Keratinocyte (primary cell): ENCODE measurements around the gene TBPL2. TPM values are rescaled to one million over a fixed set of nuclear protein-coding genes. Genes with fewer than 3 reads are reported as not detected.
A peak's percentile ranks its signal among the peaks of the same experiment; 100 is the strongest.
"Not testable (repeated sequence)": the region's sequence is repeated elsewhere in the genome, so short reads cannot be mapped to it uniquely, and the experiment has no call there.

ENCODE experiments used
- DNase-seq: peaks from one replicate; pipeline ENCODE4 v3.0.0-alpha.2; 2011; ENCODE audit warnings: low read depth, missing footprints, low spot score
- FAIRE-seq: peaks from 2 replicates; lab custom pipeline; 2011; peaks lifted over from hg19 to GRCh38; lab: Jason Lieb, UNC
- H2AFZ ChIP-seq: 2 replicates; pipeline ENCODE4 v1.6.0; 2012; ENCODE audit warnings: low read length, control low read depth, inconsistent platforms; ENCODE audit not compliant: control insufficient read depth
- H3K27ac ChIP-seq: 2 replicates; pipeline ENCODE4 v1.5.1; 2011; ENCODE audit warnings: low read length; ENCODE audit not compliant: control insufficient read depth, insufficient read depth
- H3K27me3 ChIP-seq: 3 replicates; pipeline ENCODE4 v1.6.0; 2011; ENCODE audit warnings: low read length; ENCODE audit not compliant: control insufficient read depth, insufficient read depth; ENCODE audit errors: extremely low read depth
- H3K36me3 ChIP-seq, 2 experiments: 2 replicates in 1 of 2; 3 replicates in 1 of 2; pipeline ENCODE4 v1.5.1; 2011; ENCODE audit warnings: low read length in 2 of 2, mild to moderate bottlenecking in 1 of 2; ENCODE audit not compliant: control insufficient read depth in 2 of 2, insufficient read depth in 2 of 2; ENCODE audit errors: extremely low read depth in 1 of 2
- H3K4me1 ChIP-seq: 3 replicates; pipeline ENCODE4 v1.5.1; 2011; ENCODE audit warnings: low read length; ENCODE audit not compliant: control insufficient read depth, insufficient read depth; ENCODE audit errors: extremely low read depth
- H3K4me2 ChIP-seq: 3 replicates; pipeline ENCODE4 v1.6.0; 2011; ENCODE audit warnings: low read depth, low read length; ENCODE audit not compliant: control insufficient read depth, insufficient read depth; ENCODE audit errors: extremely low read depth
- H3K4me3 ChIP-seq, 3 experiments: fragments of 200-600 bp in 1 of 3; sonication (generic) in 1 of 3; 2 replicates in 2 of 3; 3 replicates in 1 of 3; pipeline ENCODE4 v1.5.1; 2011 to 2016; ENCODE audit warnings: low read length in 3 of 3, mild to moderate bottlenecking in 3 of 3, control low read depth in 2 of 3, inconsistent platforms in 1 of 3, low read depth in 1 of 3, mixed read lengths in 1 of 3, mixed run types in 1 of 3, moderate library complexity in 1 of 3; ENCODE audit not compliant: control insufficient read depth in 2 of 3, insufficient read depth in 2 of 3; ENCODE audit errors: extremely low read depth in 1 of 3
- H3K79me2 ChIP-seq: 2 replicates; pipeline ENCODE4 v1.6.0; 2012; ENCODE audit warnings: low read length; ENCODE audit not compliant: control insufficient read depth, insufficient read depth
- H3K9ac ChIP-seq: 3 replicates; pipeline ENCODE4 v1.6.0; 2011; ENCODE audit warnings: low read length; ENCODE audit not compliant: control insufficient read depth, insufficient read depth; ENCODE audit errors: extremely low read depth
- H3K9me1 ChIP-seq: 3 replicates; pipeline ENCODE4 v1.6.0; 2011; ENCODE audit warnings: low read length; ENCODE audit not compliant: control insufficient read depth, insufficient read depth; ENCODE audit errors: extremely low read depth
- H3K9me3 ChIP-seq: 2 replicates; pipeline ENCODE4 v1.5.1; 2012; ENCODE audit warnings: low read depth, low read length; ENCODE audit not compliant: control insufficient read depth
- H4K20me1 ChIP-seq: 3 replicates; pipeline ENCODE4 v1.6.0; 2011; ENCODE audit warnings: low read length; ENCODE audit not compliant: control insufficient read depth, insufficient read depth; ENCODE audit errors: extremely low read depth
- CTCF ChIP-seq, 3 experiments: IDR thresholded peaks in 1 of 3; conservative IDR thresholded peaks in 1 of 3; optimal IDR thresholded peaks in 1 of 3; 2 replicates in 2 of 3; 3 replicates in 1 of 3; pipeline versions ENCODE3 to v1.5.1; 2011; ENCODE audit warnings: low read length in 3 of 3, mild to moderate bottlenecking in 3 of 3, moderate library complexity in 2 of 3, control low read depth in 1 of 3, inconsistent platforms in 1 of 3; ENCODE audit not compliant: insufficient read depth in 2 of 3; ENCODE audit errors: extremely low read depth in 1 of 3
- EZH2 ChIP-seq: IDR thresholded peaks from one replicate; pipeline ENCODE4 v1.6.1; 2012; ENCODE audit warnings: inconsistent platforms, mild to moderate bottlenecking, low read length, moderate library complexity
- dilution Hi-C: fragments of 300-500 bp; cut with MboI; formaldehyde crosslinking; loops from one replicate; pipeline ENCODE4 v1.7.0; 2020; ENCODE audit warnings: low sequenced_read_pairs; ENCODE audit not compliant: extremely low pct_ligation_motif_present
- polyA plus RNA-seq, 5 experiments: library from polyadenylated mRNA; depleted of rRNA in 3 of 5; stranded (reverse) in 3 of 5; stranded (forward) in 1 of 5; unstranded in 1 of 5; fragments of >200 nt; gene quantifications; 1 replicate in 1 of 5; 2 replicates in 3 of 5; 3 replicates in 1 of 5; pipeline versions ENCODE4 v1.2.1 to v1.2.3, GENCODE V29; 2011 to 2012; ENCODE audit warnings: missing spikeins in 2 of 5, low read depth in 1 of 5, low replicate concordance in 1 of 5

Gene TBPL2
- polyA plus RNA-seq, 1 donor (not counting 4 experiments of a cell fraction or from before 2014, with no cell fraction given) = not detected

- FAIRE-seq = peak; percentile 69
- DNase-seq = no peak
- TF ChIP-seq CTCF (optimal IDR thresholded peaks at IDR 0.05 in 1 of 3, IDR thresholded peaks at IDR 0.05 in 1 of 3, conservative IDR thresholded peaks at IDR 0.05 in 1 of 3; ENCODE audit: extremely low read depth in 1 of 3, insufficient read depth in 2 of 3, low read length in 3 of 3) (no peak), EZH2 (no peak)
- Histone ChIP-seq H3K9me3 (no peaks in the 10 kb centered on the region), H3K79me2 (no peaks in the 10 kb centered on the region), H3K4me1 (peaks cover 29% of the 10 kb centered on the region), H3K4me3 (no peak overlapping the region), H3K36me3 (no peaks in the 10 kb centered on the region), H2AFZ (peak overlapping the region; percentile 52), H3K27ac (peak overlapping the region; percentile 51), H3K4me2 (peak overlapping the region; percentile 71), H3K9ac (no peak overlapping the region), H3K9me1 (no peaks in the 10 kb centered on the region), H4K20me1 (no peaks in the 10 kb centered on the region), H3K27me3 (no peaks in the 10 kb centered on the region)
- dilution Hi-C loops = no loop called here
These were observed 18.5 kb upstream of the TBPL2 start for GRCh38 chr14:55458800-55459515.

- Histone ChIP-seq H3K79me2 (no peaks in the 10 kb centered on the region), H3K36me3 (no peaks in the 10 kb centered on the region), H3K27ac (no peak overlapping the region), H3K4me2 (no peak overlapping the region), H3K9ac (no peak overlapping the region), H3K9me3 (no peaks in the 10 kb centered on the region), H3K27me3 (no peaks in the 10 kb centered on the region), H3K4me1 (peaks cover 33% of the 10 kb centered on the region), H3K9me1 (no peaks in the 10 kb centered on the region), H2AFZ (no peak overlapping the region), H4K20me1 (no peaks in the 10 kb centered on the region), H3K4me3 (no peak overlapping the region)
- dilution Hi-C loops = no loop called here
- TF ChIP-seq EZH2 = no peak
- TF ChIP-seq CTCF (optimal IDR thresholded peaks at IDR 0.05 in 1 of 3, IDR thresholded peaks at IDR 0.05 in 1 of 3, conservative IDR thresholded peaks at IDR 0.05 in 1 of 3; ENCODE audit: extremely low read depth in 1 of 3, insufficient read depth in 2 of 3, low read length in 3 of 3) = no peak
- FAIRE-seq (no peak), DNase-seq (no peak)
These were observed 17.1 kb upstream of the TBPL2 start for GRCh38 chr14:55457496-55457895.

GRCh38 chr14:55456411-55456810 is 16.0 kb upstream of the TBPL2 start:
- FAIRE-seq, H3K27ac ChIP-seq, DNase-seq, H3K36me3 ChIP-seq, H3K79me2 ChIP-seq, H3K9me3 ChIP-seq, dilution Hi-C loops, H3K9ac ChIP-seq, H3K4me3 ChIP-seq, H3K4me2 ChIP-seq, H4K20me1 ChIP-seq, H3K27me3 ChIP-seq, H2AFZ ChIP-seq, H3K9me1 ChIP-seq: not testable (repeated sequence)
- H3K4me1 ChIP-seq = peaks cover 40% of the 10 kb centered on the region
